ENCODE measurements around the gene IMMP2L.

The IMMP2L gene

DNA sequence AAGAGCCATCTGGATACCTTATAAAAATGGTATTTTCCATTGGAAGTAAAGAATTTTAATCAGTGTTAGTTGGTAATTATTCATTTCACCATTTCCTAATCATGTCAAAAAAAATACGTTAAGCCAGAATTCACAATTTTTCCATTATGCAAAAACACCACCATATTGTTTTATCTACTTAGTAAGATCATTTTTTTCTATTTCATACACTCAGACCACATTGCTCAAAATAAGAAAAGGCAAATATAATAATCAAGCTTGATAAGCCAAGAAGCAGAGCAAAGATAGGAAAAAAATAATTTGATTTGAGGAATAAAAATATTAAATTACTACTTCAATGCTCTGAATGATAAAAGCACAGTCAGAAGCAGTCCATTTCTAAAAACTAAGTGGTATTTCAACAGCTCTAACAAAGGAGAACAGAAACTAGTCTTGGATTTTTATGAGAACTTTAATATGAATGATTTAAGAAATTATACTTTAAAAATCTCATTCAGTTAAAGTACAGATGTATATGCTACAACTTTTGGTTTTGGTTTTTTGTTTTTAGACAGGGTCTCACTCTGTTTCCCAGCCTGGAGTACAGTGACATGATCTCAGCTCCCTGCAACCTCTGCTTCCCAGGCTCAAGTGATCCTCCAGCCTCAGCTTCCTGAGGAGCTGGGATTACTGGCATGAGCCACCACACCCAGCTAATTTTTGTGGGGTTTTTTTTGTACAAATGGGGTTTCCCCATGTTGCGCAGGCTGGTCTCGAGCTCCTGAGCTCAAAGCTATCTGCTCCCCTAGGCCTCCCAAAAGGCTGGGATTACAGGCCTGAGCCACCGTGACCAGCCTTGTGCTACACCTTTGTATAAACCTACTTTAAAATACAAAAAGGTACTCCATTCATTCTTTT lies 424.7 kb downstream of the IMMP2L start:
- DNase-seq: no peak

DNA sequence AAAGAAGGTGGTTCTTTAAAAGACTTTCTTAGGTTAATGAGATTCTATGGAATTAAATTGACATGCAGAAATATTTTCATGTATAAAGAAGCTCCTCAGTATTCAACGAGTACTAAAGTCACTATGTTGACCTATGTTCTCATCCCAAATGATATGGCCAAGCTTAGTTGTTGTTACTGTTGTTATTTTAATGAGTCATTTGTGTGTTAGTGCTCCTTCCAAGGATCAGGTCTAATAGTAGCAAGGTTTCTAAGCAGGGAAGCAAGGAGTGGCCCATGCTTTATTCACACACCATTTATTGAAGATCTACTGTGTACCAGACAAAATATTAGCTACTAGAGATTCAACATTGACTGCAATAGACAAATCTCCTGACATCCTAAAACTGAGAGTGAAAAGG lies 429.5 kb downstream of the IMMP2L start:
- no peak for DNase-seq

DNA sequence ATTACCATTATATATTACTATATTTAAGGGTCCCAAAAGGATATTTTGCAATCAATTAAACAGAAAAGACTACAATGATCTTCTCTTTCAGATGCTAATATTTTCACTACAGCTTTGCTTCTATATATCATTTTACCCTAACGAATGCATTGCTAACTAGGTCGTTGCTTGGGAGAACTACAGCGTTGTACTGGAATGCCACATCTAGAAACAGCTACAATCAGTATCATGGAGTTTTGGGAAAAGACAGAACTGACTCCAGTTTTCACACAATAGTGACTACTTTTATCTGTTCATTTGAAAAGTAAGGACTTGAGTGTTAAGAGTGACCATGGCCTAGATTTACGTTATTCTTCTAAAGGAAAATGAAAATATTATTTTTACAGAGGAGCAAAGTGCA lies 432.9 kb downstream of the IMMP2L start:
- no peak for DNase-seq

DNA sequence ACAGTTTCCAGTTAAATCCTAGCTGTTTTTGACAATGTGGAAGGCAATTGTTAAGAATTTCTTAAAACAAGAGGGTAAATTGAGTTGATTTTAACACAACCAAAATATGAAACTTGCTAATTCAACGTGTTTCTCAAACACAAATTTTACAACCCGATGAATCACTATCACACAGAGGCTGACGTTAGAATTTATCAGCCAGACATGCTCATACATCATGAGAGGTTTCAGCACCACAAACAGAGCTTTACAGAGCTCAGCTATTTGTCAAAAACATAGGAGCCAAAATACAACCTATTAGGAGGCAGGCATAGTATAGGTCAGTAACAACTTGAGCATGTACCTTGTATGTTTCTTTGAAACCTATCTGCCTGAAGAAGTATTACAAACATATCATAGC lies 435.3 kb downstream of the IMMP2L start:
- no peak for DNase-seq

DNA sequence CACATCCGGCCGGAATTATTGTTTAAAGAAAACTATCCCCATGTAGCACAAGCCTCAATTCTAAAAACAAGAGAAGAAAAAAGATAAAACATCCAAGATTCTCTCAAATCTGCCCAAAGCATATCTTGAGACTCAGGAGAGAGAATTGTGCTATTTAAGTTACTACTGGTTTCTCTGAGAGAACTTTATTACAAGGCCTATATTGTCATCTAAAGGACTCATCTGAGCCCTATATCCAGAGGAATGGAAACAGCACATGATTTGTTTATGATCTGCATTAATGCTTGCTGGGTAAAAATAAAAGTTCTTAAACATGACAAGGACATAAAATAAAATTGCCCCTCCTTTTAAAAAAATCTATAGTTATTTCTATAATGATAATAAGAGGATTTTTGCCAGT lies 446.3 kb downstream of the IMMP2L start:
- no peak for DNase-seq

DNA sequence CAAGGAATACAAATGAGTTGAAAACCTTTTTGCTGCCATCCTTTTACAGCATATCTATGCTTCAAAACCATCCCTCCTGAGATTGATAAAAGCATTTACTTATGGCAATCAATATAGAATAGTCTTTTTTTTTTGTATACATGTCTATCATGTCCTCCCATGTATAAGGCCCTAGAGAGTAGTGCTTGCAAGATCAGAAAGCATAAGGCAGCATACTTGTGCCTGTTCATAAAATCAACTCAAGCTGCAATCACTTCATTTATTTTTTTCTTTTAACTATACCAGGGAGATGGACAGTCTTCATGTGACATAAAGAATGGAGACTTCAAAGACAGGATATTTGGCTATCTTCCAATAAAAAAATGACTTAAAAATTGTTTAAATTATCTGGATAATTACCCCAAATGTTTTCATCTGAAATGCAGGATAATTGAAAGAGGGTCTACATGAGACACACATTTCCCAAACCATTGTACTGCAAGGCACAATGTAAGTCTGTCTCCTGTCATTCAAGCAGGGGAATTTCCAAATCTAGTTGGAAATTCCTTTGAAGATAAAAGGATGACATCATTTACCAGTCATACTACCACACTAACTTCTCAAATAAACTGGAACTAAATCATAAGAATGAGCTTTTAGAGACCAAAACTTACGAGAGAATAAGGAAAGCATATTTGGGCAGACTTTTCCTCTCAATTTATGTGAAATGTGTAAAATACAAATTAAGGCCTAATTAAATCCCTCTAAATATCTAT lies 448.9 kb downstream of the IMMP2L start:
- DNase-seq: no peak

DNA sequence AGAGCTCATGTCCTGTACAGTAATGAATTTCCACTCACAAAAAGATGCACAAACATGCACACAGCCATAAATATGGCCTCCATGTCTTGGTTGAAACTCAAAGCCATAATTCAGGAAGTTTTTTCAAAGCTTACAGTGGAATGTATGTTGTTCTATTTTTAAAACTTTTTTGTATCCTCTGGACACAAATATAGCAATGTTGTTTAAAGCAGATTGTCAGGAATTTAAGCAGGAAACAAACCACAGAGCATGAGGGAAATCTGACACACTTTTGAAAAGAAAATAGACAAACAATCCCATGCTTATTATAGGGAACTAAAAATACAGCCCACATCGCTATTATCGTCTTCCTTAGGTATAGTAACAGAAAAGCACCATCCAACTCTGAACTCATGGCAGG lies 449.9 kb downstream of the IMMP2L start:
- DNase-seq: no peak

DNA sequence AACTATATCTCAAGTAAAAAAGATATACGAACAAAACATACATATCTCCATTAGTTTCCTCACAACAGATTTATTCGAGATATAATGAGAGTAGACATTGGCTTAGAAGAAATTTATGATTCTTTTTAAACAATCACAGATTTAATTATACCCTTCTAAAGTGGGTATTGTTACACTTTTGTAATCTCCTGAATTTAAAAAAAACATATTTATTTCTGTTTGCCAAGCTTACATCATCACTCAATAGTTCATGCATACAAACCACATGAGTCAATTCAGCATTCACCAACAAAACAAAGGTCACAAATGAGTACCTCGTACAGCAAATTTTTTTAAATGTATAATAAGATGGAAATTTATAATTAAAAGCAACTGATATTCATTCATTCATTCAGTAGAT lies 453.8 kb downstream of the IMMP2L start:
- peak; percentile 42 for DNase-seq

DNA sequence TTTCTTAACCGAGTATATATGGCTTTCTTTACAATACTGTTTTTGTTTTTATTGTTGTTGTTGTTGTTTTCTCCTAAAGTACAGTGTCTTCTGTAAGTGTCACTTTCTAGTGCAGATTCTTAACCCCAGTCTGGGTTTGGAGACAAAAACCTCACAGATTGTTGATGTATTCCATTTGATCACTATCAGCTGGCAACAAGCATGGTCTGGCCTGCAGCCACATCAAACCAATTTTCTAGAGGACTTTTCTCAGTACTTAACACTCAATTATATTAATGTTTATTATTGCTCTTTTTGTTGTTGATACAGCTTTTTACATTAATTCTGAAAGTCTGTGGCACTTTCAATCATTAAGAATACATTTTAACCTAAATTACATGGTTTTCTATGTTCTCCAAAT lies 454.3 kb downstream of the IMMP2L start:
- peak; percentile 70 for DNase-seq

DNA sequence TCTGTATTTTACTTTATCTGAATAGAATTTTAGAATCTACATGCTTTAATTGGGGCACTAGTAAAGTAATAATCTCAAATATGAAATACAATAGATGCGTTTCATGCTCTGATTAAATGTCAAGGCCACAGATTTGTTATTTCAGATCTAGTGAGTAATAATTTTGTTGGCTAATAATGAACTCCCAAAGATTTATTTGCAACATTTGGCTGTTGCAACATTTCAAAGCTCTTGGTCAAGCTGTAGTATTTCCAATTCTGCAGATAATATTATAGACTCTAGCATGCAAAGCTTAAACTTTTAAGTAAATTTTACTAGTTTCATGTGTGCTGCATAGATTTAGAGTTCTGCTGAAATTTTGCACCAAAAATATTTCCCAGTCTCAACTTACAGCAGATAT lies 454.7 kb downstream of the IMMP2L start:
- no peak for DNase-seq

DNA sequence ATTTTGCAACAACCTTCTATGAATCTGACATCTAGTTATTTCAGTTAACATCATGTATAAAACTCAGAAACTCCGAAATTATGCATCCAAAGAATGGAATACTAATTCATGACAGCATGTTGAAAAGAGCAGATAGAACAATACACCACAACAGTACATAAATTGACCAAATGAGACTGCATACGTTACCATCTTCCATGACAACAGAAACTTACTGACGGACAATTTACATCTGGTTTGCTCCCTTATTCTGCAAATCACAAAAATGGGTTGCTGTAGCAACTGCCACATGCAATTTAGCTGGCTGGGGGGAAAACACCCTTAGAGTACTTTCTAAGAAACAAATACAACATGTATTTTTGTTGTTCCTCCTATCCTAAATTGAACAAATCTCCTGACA lies 457.0 kb downstream of the IMMP2L start:
- DNase-seq: no peak

DNA sequence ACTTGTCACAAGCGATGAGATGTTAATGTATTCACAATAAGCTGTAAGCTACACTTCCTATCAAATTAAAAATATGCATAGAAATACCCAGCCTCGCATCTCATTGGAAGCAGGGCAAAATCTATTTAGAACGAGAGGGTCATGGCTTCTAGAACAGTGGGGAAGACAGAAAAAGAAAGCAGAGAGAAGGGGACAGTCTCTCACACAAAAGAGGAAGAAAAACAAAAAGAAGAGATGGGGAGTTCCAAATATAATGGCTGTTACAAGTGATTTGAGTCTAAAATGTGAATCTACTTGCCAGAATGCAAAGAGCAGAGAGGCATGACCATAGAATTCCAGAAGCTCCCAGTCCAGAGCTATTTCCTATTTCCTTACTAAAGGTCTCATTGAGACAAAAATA lies 457.6 kb downstream of the IMMP2L start:
- DNase-seq: no peak

DNA sequence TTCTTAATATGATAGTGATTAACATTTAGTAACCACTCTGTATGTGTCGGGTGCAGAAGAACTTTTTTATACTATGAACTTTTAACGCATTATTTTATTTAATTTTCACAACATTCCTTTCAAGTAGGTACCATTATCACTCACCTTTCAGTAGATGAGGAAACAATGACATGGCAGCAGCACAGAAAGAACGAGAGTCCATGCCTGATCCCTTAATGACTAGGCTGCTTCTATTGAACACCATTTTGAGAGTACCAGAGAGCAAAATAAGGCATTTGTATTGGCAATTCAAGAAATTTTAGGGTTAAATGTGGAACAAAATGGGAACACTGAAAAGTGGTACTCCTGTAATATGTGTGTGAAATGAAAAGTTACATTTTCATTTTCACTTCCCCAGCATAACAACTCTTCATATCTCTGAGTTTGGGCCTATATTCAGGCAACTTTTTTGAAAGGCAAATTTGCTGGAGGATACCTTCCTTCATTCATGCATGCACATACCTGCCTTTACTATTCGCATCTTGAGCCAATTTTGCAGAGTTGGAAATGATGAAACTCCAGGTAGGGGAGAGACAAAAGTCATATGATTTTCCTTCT lies 458.5 kb downstream of the IMMP2L start:
- no peak for DNase-seq

DNA sequence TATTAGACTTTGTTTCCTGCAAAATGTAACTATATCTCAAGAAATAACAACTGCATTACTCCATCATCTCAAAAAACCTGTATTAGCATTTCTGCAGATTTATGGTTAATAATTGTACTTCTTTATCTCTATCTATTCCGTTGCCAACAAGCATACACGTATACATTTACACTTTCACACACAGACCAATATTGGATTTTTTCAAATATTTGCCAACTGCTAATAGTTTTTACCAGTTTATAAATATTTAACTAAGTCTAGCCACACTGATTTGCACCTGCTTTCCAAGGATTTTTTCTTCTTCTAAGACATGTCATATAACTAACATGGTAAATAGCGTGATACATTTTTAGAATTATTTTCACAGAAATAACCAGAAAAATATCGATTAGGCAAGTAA lies 459.2 kb downstream of the IMMP2L start:
- no peak for DNase-seq

DNA sequence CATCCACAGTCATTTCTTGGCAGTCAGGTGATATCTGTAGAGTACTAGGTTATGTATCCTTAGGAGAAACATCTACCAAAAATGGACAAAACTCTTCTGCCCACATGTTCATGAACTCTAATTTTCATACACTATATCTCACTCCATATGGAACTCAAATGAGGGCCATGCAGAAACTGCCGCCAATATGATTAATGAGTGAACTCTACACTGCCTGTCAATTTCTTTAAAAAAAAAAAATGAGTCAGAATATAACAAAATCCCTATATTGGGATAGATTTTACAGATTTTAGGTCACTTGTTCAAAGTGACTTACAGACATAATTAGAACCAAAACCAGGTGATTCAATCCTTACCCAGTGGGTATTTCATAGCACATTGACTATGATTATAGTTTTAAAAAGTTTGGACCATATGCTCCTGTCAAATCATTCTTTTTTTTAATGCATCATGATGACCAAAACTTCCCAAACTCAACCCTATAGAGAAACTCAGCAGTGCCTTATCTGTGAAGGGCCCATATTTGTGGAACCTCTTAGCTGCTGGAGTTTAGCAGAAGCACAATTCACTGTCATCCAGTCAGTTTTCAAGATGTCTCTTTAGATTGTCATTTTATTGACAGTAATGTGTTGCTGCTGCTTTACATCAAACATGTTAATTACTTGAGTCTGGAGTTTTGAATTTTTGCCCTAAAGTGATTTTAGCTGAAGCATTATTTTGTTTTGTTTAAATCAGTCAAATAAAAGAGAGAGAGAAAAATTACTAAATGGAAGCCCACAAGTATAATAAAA lies 460.2 kb downstream of the IMMP2L start:
- no peak for DNase-seq

DNA sequence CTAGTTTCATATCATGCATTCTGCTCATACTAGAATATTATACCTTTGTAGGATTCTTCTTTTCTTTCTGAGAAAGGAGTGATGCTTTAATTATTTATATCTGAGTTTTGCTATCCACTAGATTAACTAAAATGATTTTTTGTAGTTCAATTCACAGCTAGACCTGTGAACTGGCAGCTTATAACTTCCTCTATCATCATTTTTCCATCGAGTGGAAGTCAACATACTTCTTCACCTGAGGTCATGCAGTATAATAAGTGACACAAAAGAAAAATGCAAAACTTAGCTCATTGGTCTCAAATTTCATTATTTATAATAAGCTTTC lies 463.4 kb downstream of the IMMP2L start:
- no peak for DNase-seq

DNA sequence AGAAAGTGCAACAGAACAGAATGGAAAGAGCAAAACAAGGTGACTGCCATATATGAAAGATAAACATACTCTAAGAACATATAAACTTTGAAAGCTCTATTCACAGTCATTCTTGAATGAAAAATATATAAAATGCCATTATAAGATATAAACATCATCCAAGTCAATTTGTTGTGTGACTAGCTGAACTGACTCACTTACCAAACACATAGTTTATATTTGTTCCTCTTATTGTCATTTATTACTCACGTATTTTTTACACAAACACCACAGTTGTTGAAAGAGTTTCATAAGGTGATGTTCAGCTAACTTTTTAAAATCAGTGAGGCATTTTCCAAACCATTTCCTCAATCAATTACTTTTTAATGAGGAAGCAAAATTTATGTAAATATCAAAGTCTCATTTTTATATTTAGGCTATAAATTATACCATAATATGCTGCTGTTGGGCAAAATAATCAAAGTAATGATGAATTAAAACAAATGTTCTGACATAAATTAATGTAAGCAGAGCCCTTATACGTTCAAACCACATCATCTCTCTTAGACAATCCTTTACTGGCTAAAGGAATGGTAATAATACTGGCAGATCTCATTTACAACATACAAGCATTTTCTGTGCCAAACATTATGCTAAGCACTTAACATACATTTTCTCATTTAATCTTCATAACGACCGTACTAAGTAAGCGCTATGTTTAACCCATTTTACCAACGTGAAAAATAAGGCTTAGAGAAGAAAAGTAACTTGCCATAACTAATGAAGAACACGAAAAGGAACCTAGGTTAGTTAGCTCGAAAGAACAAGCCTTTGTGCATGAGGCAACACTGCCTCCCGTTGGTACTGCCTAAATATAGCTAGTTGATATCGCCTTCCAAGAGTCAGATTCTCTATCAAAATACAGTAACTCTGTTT lies 464.0 kb downstream of the IMMP2L start:
- DNase-seq: peak; percentile 14

DNA sequence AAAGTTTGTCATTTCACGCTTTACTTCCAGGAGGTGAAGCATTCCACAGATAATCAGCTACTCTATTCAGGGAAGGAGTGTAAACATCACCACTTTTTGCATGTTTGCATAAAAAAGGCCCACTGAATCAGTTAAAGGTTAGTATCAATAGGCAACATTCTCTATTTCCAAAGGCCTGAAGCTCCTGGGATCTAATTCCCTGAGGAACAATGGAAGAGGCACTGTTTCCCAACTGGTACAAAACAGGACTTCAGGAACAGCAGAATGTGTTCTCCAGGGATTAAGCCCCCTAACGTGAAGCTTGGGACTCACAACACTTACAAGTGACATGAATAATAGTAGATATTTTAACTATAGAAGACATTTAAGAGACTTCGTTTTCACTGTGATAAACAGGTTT lies 465.3 kb downstream of the IMMP2L start:
- DNase-seq: no peak

DNA sequence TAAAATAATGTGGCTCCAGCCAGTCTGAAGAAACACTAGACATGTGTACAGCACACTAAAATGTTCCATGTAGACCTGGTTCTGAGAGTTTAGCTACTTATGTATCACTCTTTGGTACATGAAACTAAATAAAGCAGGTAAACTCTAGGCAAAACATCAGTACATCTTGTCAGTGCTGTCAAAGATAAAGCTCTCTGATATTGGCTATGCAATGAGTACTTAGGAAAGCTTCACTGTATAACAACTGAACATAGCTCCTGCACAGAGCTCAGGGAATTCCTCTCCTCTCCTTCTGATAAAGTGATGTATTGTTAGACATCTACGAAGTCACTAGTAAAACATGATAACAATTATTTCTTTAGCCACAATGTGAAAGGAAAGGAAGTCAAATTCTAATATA lies 467.9 kb downstream of the IMMP2L start:
- no peak for DNase-seq

DNA sequence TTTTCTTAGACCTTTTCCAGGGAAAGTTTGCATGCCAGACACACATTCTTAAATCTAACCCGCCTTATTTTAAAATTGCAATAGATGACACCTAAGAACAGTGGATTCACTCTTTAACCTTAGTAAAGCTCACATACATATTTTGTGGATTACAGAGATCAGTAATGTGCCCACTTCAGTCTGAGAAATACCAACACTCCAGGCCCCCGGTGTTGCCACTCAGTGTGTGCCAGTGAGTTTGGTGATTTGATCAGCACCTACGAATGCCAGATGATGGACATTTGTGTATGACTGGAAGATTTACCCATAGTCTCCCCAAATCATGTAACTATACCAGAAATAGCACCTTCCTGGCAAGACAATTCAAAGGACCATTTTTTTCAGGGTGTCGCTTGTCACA lies 468.8 kb downstream of the IMMP2L start:
- no peak for DNase-seq

DNA sequence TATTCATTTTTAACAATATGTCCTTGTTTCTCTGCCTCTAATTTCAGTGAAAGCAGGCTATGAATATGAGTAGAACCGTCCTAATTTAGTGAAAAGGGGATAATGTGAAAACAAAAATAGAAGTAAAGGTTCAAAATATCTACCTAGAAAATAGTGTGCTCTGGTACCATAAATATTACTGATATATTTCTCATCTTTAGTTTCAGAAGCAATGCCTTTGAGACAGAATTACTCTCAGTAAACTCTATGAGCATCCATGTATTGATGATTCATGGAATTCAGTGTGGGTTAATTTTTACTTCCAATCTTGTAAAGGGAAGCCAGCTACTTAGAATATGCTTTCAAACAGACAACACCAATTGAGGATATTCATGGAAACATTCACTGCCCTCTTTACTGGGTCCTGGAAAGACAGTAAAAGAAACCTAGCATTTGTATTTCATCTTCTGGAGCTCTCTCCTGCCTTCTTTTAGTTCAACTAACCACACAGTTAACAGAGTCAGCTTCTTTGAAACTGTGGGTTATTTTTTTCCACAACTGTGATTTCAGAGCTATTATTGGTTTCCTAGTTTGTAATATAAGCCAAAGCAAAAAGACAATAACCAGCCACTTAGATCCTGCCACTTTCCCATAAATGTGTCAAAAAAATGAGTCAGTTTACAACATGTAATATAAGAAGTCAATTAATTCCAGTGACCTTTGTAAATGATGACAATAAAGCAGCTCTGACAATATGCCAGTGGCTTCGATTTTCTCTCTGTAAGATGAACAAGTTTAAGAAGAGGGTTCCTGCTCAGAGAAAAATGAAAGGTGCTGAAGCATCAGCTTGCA lies 469.7 kb downstream of the IMMP2L start:
- peak; percentile 26 for DNase-seq

Measured in NCI-H1105 (cell line).